ENCODE measurements around the gene C2orf66. TPM values are rescaled to one million over a fixed set of nuclear protein-coding genes. Genes with fewer than 3 reads are reported as not detected.

C2orf66 gene
- total RNA-seq, 1 experiment from 2014 or later: 0.51 TPM

- Histone ChIP-seq H3F3A (ENCODE audit: low read length, unreplicated experiment) (no peaks in the 10 kb centered on the region), H3K9ac (ENCODE audit: low read length) (no peak overlapping the region), H3K27me3 (ENCODE audit: low read length) (no peaks in the 10 kb centered on the region), H3K79me2 (ENCODE audit: low read length) (no peaks in the 10 kb centered on the region), H4K20me1 (ENCODE audit: low read length) (no peaks in the 10 kb centered on the region), H2AFZ (ENCODE audit: low read length) (no peak overlapping the region), H3K36me3 (ENCODE audit: low read depth, low read length) (no peaks in the 10 kb centered on the region), H3K4me2 (ENCODE audit: low read length) (no peak overlapping the region), H3K4me3 (ENCODE audit: low read length) (no peak overlapping the region), H3K9me3 (ENCODE audit: low read length) (no peaks in the 10 kb centered on the region), H3K4me1 (ENCODE audit: insufficient read depth, low read length) (0 out of 2 replicates have a peak, but pooled peaks cover 3% of the 10 kb centered on the region), H3K27ac (ENCODE audit: low read length) (no peak overlapping the region), H3K9me2 (replicated peaks; ENCODE audit: low read length) (no peaks in the 10 kb centered on the region)
- intact Hi-C loops (cut with micrococcal nuclease): loop anchor here (5.0 kb wide), 1 partner anchor 74 kb away; the partner anchor contains the start of gene PGAP1
- TF ChIP-seq EZH2phosphoT487 (IDR thresholded peaks at IDR 0.05; ENCODE audit: borderline replicate concordance, low read length) (no peak), CTCF (conservative IDR thresholded peaks at IDR 0.05; ENCODE audit: low read depth, low read length) (no peak), EZH2 (IDR thresholded peaks at IDR 0.05; ENCODE audit: low read length, unreplicated experiment) (no peak)
- no TSS peak for BruUV-seq (replicated peaks)
- ChIA-PET POLR2A (ENCODE audit: unreplicated experiment) (interaction anchor here (0.6 kb wide), 1 partner anchor 54 kb away, joined by 6 read pairs; the partner anchor contains the start of gene GTF3C3), CTCF (no interaction called here)
- DNase-seq: no peak
- ATAC-seq: 0 out of 2 replicates have a peak, but pooled peaks have one; percentile 22
Observed at GRCh38 chr2:196853301-196854087, 44.3 kb upstream of the C2orf66 start.

GRCh38 chr2:196851088-196851487, 41.9 kb upstream of the C2orf66 start:
- Histone ChIP-seq H3K79me2 (ENCODE audit: low read length) (no peaks in the 10 kb centered on the region), H3K36me3 (ENCODE audit: low read depth, low read length) (0 out of 2 replicates have a peak, but pooled peaks cover 4% of the 10 kb centered on the region), H3F3A (ENCODE audit: low read length, unreplicated experiment) (no peaks in the 10 kb centered on the region), H3K9ac (ENCODE audit: low read length) (no peak overlapping the region), H3K4me3 (ENCODE audit: low read length) (no peak overlapping the region), H3K9me2 (replicated peaks; ENCODE audit: low read length) (no peaks in the 10 kb centered on the region), H3K4me1 (ENCODE audit: insufficient read depth, low read length) (0 out of 2 replicates have a peak, but pooled peaks cover 3% of the 10 kb centered on the region), H3K27me3 (ENCODE audit: low read length) (no peaks in the 10 kb centered on the region), H2AFZ (ENCODE audit: low read length) (no peak overlapping the region), H4K20me1 (ENCODE audit: low read length) (no peaks in the 10 kb centered on the region), H3K4me2 (ENCODE audit: low read length) (no peak overlapping the region), H3K9me3 (ENCODE audit: low read length) (no peaks in the 10 kb centered on the region), H3K27ac (ENCODE audit: low read length) (no peak overlapping the region)
- no TSS peak for BruUV-seq (replicated peaks)
- no peak for DNase-seq
- peak; percentile 48; the same call in 1 of the 2 replicates for ATAC-seq
- intact Hi-C loops (cut with micrococcal nuclease): loop anchor here (2.0 to 5.0 kb wide), 2 partner anchors 76 to 162 kb away; partner anchors contain the start of gene PGAP1
- ChIA-PET POLR2A (ENCODE audit: unreplicated experiment) (no interaction called here), CTCF (no interaction called here)
- no peak for TF ChIP-seq CTCF (conservative IDR thresholded peaks at IDR 0.05; ENCODE audit: low read depth, low read length)
- TF ChIP-seq EZH2phosphoT487 (IDR thresholded peaks at IDR 0.05; ENCODE audit: borderline replicate concordance, low read length): no peak
- TF ChIP-seq EZH2 (IDR thresholded peaks at IDR 0.05; ENCODE audit: low read length, unreplicated experiment): no peak

Measured in PC-3 (cell line).